Measurements from ENCODE around the gene ABCC3. TPM values are rescaled to one million over a fixed set of nuclear protein-coding genes. Genes with fewer than 3 reads are reported as not detected.

Gene ABCC3
- total and polyA plus RNA-seq, 4 donors: 9.9 to 145 (median 40.3) TPM

GRCh38 chr17:50668025-50668837, 33.5 kb downstream of the ABCC3 start:
- Histone ChIP-seq H3K4me3 (ENCODE audit: low read length in 2 of 2) (no peak overlapping the region), H3K27ac (ENCODE audit: low read depth in 1 of 2, low read length in 2 of 2) (no peak overlapping the region), H3K4me1 (ENCODE audit: control insufficient read depth in 1 of 2, insufficient read depth in 2 of 2, low read length in 2 of 2) (no peaks in the 10 kb centered on the region), H3K27me3 (ENCODE audit: control insufficient read depth in 1 of 2, insufficient read depth in 2 of 2, low read length in 1 of 2) (no peaks in the 10 kb centered on the region), H3K36me3 (ENCODE audit: control insufficient read depth in 1 of 2, insufficient read depth in 2 of 2, low read length in 1 of 2) (no peaks in the 10 kb centered on the region), H3K9me3 (ENCODE audit: control insufficient read depth, low read length) (no peaks in the 10 kb centered on the region)
- 55% methylated on average over 8 of the region's 8 CpGs for WGBS, 2 donors
- DNase-seq: peak in 1 of 2 donors; percentile 57
- intact Hi-C loops (cut with DNase I): loop anchor here in 1 of 2 donors (5.0 kb wide), 1 partner anchor 36 kb away; the partner anchor contains the start of gene ABCC3
- ATAC-seq (ENCODE audit: low FRiP score): no peak

DNA sequence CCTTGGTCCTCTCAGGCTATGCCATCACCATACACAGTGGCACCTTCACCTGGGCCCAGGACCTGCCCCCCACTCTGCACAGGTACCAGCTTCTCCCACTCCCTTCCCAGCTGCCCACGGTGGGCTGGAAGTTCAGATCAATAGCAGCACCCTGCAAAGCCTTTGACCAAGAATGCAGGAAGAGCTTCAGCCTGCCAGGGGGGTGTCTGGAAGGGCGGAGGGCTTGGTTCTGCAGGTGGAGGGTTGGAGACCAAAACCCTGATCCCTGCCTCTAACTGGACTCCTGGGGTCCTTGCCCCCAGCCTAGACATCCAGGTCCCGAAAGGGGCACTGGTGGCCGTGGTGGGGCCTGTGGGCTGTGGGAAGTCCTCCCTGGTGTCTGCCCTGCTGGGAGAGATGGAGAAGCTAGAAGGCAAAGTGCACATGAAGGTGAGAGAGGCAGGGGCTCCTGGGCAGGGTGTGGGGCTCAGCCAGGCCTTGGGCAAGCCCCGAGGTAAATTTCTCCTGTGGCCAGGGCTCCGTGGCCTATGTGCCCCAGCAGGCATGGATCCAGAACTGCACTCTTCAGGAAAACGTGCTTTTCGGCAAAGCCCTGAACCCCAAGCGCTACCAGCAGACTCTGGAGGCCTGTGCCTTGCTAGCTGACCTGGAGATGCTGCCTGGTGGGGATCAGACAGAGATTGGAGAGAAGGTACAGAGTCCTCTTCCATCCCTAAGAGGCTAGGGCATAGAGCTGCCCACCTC, 34.3 kb downstream of the ABCC3 start:
- H3K27me3 ChIP-seq (ENCODE audit: control insufficient read depth in 1 of 2, insufficient read depth in 2 of 2, low read length in 1 of 2): no peaks in the 10 kb centered on the region
- 81 to 89% methylated on average over 9 of the region's 9 CpGs for whole genome bisulfite sequencing, 2 donors
- no peaks in the 10 kb centered on the region for H3K4me1 ChIP-seq (ENCODE audit: control insufficient read depth in 1 of 2, insufficient read depth in 2 of 2, low read length in 2 of 2)
- intact Hi-C loops (cut with DNase I): loop anchor here in 1 of 2 donors (5.0 kb wide), 1 partner anchor 37 kb away; the partner anchor contains the start of gene ABCC3
- peak in 1 of 2 donors; percentile 68 for DNase-seq
- H3K9me3 ChIP-seq (ENCODE audit: control insufficient read depth, low read length): no peaks in the 10 kb centered on the region
- no peak overlapping the region for H3K4me3 ChIP-seq (ENCODE audit: low read length in 2 of 2)
- no peaks in the 10 kb centered on the region for H3K36me3 ChIP-seq (ENCODE audit: control insufficient read depth in 1 of 2, insufficient read depth in 2 of 2, low read length in 1 of 2)
- ATAC-seq (ENCODE audit: low FRiP score): no peak
- no peak overlapping the region for H3K27ac ChIP-seq (ENCODE audit: low read depth in 1 of 2, low read length in 2 of 2)

GRCh38 chr17:50672071-50672470, 37.4 kb downstream of the ABCC3 start:
- Histone ChIP-seq H3K36me3 (ENCODE audit: control insufficient read depth in 1 of 2, insufficient read depth in 2 of 2, low read length in 1 of 2) (no peaks in the 10 kb centered on the region), H3K27me3 (ENCODE audit: control insufficient read depth in 1 of 2, insufficient read depth in 2 of 2, low read length in 1 of 2) (no peaks in the 10 kb centered on the region), H3K9me3 (ENCODE audit: control insufficient read depth, low read length) (no peaks in the 10 kb centered on the region), H3K27ac (ENCODE audit: low read depth in 1 of 2, low read length in 2 of 2) (no peak overlapping the region), H3K4me1 (ENCODE audit: control insufficient read depth in 1 of 2, insufficient read depth in 2 of 2, low read length in 2 of 2) (no peaks in the 10 kb centered on the region), H3K4me3 (ENCODE audit: low read length in 2 of 2) (no peak overlapping the region)
- DNase-seq (peak in 1 of 2 donors; percentile 13), ATAC-seq (ENCODE audit: low FRiP score) (no peak)
- intact Hi-C loops (cut with DNase I): no loop called here
- 95 to 99% methylated on average over 5 of the region's 5 CpGs for WGBS, 2 donors

DNA sequence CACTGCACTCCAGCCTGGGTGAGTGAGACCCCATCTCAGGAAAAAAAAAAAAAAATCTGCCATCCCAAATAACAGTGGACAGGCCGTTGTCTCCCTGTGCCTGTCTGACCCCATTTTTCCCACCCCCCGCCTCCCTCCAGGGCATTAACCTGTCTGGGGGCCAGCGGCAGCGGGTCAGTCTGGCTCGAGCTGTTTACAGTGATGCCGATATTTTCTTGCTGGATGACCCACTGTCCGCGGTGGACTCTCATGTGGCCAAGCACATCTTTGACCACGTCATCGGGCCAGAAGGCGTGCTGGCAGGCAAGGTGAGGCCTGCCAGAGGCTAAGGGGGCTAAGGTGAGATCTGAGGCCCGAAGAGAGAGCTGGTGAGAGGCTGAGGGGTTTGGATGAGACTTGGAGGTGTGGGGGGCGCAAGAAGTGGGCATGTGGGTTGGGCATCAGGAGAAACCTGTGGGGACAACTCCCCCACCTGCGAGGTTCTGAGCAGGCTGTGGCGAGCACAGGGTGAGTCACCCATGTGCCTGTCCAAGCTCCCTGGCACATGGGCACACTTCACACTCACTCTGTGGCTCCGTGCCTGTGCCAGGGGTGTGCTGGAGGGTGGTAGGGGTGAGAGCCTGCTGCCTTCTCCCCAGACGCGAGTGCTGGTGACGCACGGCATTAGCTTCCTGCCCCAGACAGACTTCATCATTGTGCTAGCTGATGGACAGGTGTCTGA, 38.3 kb downstream of the ABCC3 start:
- H3K4me3 ChIP-seq (ENCODE audit: low read length in 2 of 2): no peak overlapping the region
- H3K27me3 ChIP-seq (ENCODE audit: control insufficient read depth in 1 of 2, insufficient read depth in 2 of 2, low read length in 1 of 2): no peaks in the 10 kb centered on the region
- no peaks in the 10 kb centered on the region for H3K36me3 ChIP-seq (ENCODE audit: control insufficient read depth in 1 of 2, insufficient read depth in 2 of 2, low read length in 1 of 2)
- no peaks in the 10 kb centered on the region for H3K9me3 ChIP-seq (ENCODE audit: control insufficient read depth, low read length)
- H3K4me1 ChIP-seq (ENCODE audit: control insufficient read depth in 1 of 2, insufficient read depth in 2 of 2, low read length in 2 of 2): no peaks in the 10 kb centered on the region
- peak; percentile 82 to 89 for DNase-seq
- 57 to 59% methylated on average over 20 of the region's 20 CpGs for WGBS, 2 donors
- intact Hi-C loops (cut with DNase I): no loop called here
- peak; percentile 74 for ATAC-seq (ENCODE audit: low FRiP score)
- peak overlapping the region in 1 of 2 donors; percentile 30 for H3K27ac ChIP-seq (ENCODE audit: low read depth in 1 of 2, low read length in 2 of 2)

DNA sequence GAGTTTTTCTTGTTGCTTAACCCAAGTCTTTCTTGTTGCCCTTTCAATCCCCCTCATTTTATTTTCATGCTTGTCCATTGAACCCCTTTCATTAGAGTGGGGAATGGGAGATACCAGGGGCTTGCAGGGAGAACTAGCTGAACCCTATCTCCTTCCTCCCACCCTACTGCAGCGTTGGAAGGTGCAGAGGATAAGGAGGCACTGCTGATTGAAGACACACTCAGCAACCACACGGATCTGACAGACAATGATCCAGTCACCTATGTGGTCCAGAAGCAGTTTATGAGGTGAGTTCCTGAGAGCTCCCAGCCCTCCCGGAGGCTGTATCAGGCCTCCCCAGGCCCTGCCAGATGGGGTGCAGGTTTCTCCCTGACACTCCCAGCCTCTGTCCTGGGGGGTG, 40.5 kb downstream of the ABCC3 start:
- H3K4me3 ChIP-seq (ENCODE audit: low read length in 2 of 2): no peak overlapping the region
- WGBS, 2 donors: 89 to 95% methylated on average over 3 of the region's 3 CpGs
- H3K4me1 ChIP-seq (ENCODE audit: control insufficient read depth in 1 of 2, insufficient read depth in 2 of 2, low read length in 2 of 2): no peaks in the 10 kb centered on the region
- intact Hi-C loops (cut with DNase I): no loop called here
- no peaks in the 10 kb centered on the region for H3K27me3 ChIP-seq (ENCODE audit: control insufficient read depth in 1 of 2, insufficient read depth in 2 of 2, low read length in 1 of 2)
- no peak overlapping the region for H3K27ac ChIP-seq (ENCODE audit: low read depth in 1 of 2, low read length in 2 of 2)
- no peaks in the 10 kb centered on the region for H3K9me3 ChIP-seq (ENCODE audit: control insufficient read depth, low read length)
- ATAC-seq (ENCODE audit: low FRiP score): no peak
- no peaks in the 10 kb centered on the region for H3K36me3 ChIP-seq (ENCODE audit: control insufficient read depth in 1 of 2, insufficient read depth in 2 of 2, low read length in 1 of 2)
- no peak for DNase-seq

DNA sequence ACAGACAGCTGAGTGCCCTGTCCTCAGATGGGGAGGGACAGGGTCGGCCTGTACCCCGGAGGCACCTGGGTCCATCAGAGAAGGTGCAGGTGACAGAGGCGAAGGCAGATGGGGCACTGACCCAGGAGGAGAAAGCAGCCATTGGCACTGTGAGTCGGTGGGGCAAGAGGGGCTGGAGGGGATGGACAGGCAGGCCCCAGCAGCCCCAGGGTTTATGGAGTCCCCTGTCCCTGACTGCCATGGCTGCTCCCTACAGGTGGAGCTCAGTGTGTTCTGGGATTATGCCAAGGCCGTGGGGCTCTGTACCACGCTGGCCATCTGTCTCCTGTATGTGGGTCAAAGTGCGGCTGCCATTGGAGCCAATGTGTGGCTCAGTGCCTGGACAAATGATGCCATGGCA, 40.9 kb downstream of the ABCC3 start:
- intact Hi-C loops (cut with DNase I): no loop called here
- no peaks in the 10 kb centered on the region for H3K4me1 ChIP-seq (ENCODE audit: control insufficient read depth in 1 of 2, insufficient read depth in 2 of 2, low read length in 2 of 2)
- WGBS, 2 donors: 90% methylated on average over 7 of the region's 7 CpGs
- DNase-seq (no peak), ATAC-seq (ENCODE audit: low FRiP score) (no peak)
- H3K4me3 ChIP-seq (ENCODE audit: low read length in 2 of 2): no peak overlapping the region
- H3K36me3 ChIP-seq (ENCODE audit: control insufficient read depth in 1 of 2, insufficient read depth in 2 of 2, low read length in 1 of 2): no peaks in the 10 kb centered on the region
- no peaks in the 10 kb centered on the region for H3K9me3 ChIP-seq (ENCODE audit: control insufficient read depth, low read length)
- no peaks in the 10 kb centered on the region for H3K27me3 ChIP-seq (ENCODE audit: control insufficient read depth in 1 of 2, insufficient read depth in 2 of 2, low read length in 1 of 2)
- no peak overlapping the region for H3K27ac ChIP-seq (ENCODE audit: low read depth in 1 of 2, low read length in 2 of 2)

GRCh38 chr17:50676065-50676975, 41.6 kb downstream of the ABCC3 start:
- no peaks in the 10 kb centered on the region for H3K27me3 ChIP-seq (ENCODE audit: control insufficient read depth in 1 of 2, insufficient read depth in 2 of 2, low read length in 1 of 2)
- no peaks in the 10 kb centered on the region for H3K4me1 ChIP-seq (ENCODE audit: control insufficient read depth in 1 of 2, insufficient read depth in 2 of 2, low read length in 2 of 2)
- no peak overlapping the region for H3K27ac ChIP-seq (ENCODE audit: low read depth in 1 of 2, low read length in 2 of 2)
- ATAC-seq (ENCODE audit: low FRiP score) (no peak), DNase-seq (no peak)
- intact Hi-C loops (cut with DNase I): no loop called here
- H3K4me3 ChIP-seq (ENCODE audit: low read length in 2 of 2): no peak overlapping the region
- H3K36me3 ChIP-seq (ENCODE audit: control insufficient read depth in 1 of 2, insufficient read depth in 2 of 2, low read length in 1 of 2): no peaks in the 10 kb centered on the region
- H3K9me3 ChIP-seq (ENCODE audit: control insufficient read depth, low read length): no peaks in the 10 kb centered on the region
- WGBS, 2 donors: 93 to 94% methylated on average over 24 of the region's 24 CpGs

DNA sequence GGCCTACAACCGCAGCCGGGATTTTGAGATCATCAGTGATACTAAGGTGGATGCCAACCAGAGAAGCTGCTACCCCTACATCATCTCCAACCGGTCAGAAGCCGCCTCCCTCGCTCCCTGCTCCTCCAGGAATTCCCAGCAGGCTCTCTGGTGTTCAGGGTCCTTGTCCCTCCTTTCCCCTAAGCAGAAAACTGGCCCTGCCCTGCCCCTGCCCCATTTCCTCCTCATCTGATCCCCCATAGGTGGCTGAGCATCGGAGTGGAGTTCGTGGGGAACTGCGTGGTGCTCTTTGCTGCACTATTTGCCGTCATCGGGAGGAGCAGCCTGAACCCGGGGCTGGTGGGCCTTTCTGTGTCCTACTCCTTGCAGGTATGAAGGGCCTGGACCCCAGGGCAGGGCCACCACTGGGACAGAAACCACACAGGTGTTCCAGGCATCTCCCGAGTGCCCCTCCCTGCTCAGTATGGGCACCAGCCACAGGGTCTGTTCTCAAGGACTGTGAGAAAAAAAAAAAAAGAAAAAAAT, 43.2 kb downstream of the ABCC3 start:
- no peak overlapping the region for H3K4me3 ChIP-seq (ENCODE audit: low read length in 2 of 2)
- H3K27ac ChIP-seq (ENCODE audit: low read depth in 1 of 2, low read length in 2 of 2): no peak overlapping the region
- no peaks in the 10 kb centered on the region for H3K4me1 ChIP-seq (ENCODE audit: control insufficient read depth in 1 of 2, insufficient read depth in 2 of 2, low read length in 2 of 2)
- H3K9me3 ChIP-seq (ENCODE audit: control insufficient read depth, low read length): no peaks in the 10 kb centered on the region
- no peaks in the 10 kb centered on the region for H3K36me3 ChIP-seq (ENCODE audit: control insufficient read depth in 1 of 2, insufficient read depth in 2 of 2, low read length in 1 of 2)
- ATAC-seq (ENCODE audit: low FRiP score) (no peak), DNase-seq (peak; percentile 28 to 39)
- WGBS, 2 donors: 92 to 93% methylated on average over 12 of the region's 12 CpGs
- H3K27me3 ChIP-seq (ENCODE audit: control insufficient read depth in 1 of 2, insufficient read depth in 2 of 2, low read length in 1 of 2): no peaks in the 10 kb centered on the region
- intact Hi-C loops (cut with DNase I): no loop called here

Data from aorta (tissue), 5 donors.